Hepatocyte (in vitro differentiated cells): Measurements from ENCODE around the gene JDP2. TPM values are rescaled to one million over a fixed set of nuclear protein-coding genes. Genes with fewer than 3 reads are reported as not detected.

Experiments used
- DNase-seq: peaks from one replicate; pipeline ENCODE4 v3.0.0-alpha.2; 2016; ENCODE audit warnings: low spot score
- H2AFZ ChIP-seq: fragments of 200-600 bp; sonication (generic); 2 replicates; pipeline ENCODE4 v1.6.0; 2016; ENCODE audit warnings: antibody characterized with exemption, mild to moderate bottlenecking
- H3K27ac ChIP-seq: fragments of 200-600 bp; sonication (generic); 2 replicates; pipeline ENCODE4 v1.5.1; 2016; ENCODE audit warnings: mild to moderate bottlenecking
- H3K27me3 ChIP-seq: fragments of 200-600 bp; sonication (generic); 2 replicates; pipeline ENCODE4 v1.6.1; 2016
- H3K36me3 ChIP-seq: fragments of 200-600 bp; sonication (generic); replicated peaks from 2 replicates; pipeline ENCODE4 v1.5.1; 2016; ENCODE audit warnings: low read depth; ENCODE audit not compliant: insufficient read depth
- H3K4me1 ChIP-seq: fragments of 200-600 bp; sonication (generic); 2 replicates; pipeline ENCODE4 v1.5.1; 2016; ENCODE audit warnings: mild to moderate bottlenecking, moderate library complexity; ENCODE audit not compliant: insufficient read depth
- H3K4me2 ChIP-seq: fragments of 200-600 bp; sonication (generic); 2 replicates; pipeline ENCODE4 v1.6.0; 2016
- H3K4me3 ChIP-seq: fragments of 200-600 bp; sonication (generic); 2 replicates; pipeline ENCODE4 v1.5.1; 2016; ENCODE audit warnings: mild to moderate bottlenecking
- H3K79me2 ChIP-seq: fragments of 200-600 bp; sonication (generic); 2 replicates; pipeline ENCODE4 v1.6.0; 2017; ENCODE audit warnings: mild to moderate bottlenecking
- H3K9me2 ChIP-seq: fragments of 200-600 bp; sonication (generic); replicated peaks from 2 replicates; pipeline ENCODE4 v1.6.0; 2017; ENCODE audit warnings: mild to moderate bottlenecking; ENCODE audit not compliant: insufficient read depth
- H3K9me3 ChIP-seq: fragments of 200-600 bp; sonication (generic); 2 replicates; pipeline ENCODE4 v1.5.1; 2016; ENCODE audit warnings: low read depth, mild to moderate bottlenecking
- H4K20me1 ChIP-seq: fragments of 200-600 bp; sonication (generic); 2 replicates; pipeline ENCODE4 v1.6.0; 2016; ENCODE audit warnings: mild to moderate bottlenecking; ENCODE audit not compliant: insufficient read depth, poor library complexity, severe bottlenecking
- EZH2 ChIP-seq: fragments of 200-600 bp; sonication (generic); IDR thresholded peaks from 2 replicates; pipeline ENCODE4 v1.6.1; 2016; ENCODE audit warnings: antibody characterized with exemption, mild to moderate bottlenecking, borderline replicate concordance
- EZH2phosphoT487 ChIP-seq: fragments of 200-600 bp; sonication (generic); IDR thresholded peaks from one replicate; pipeline ENCODE4 v1.6.1; 2018; ENCODE audit warnings: antibody characterized with exemption, mild to moderate bottlenecking, low read depth, moderate library complexity; ENCODE audit not compliant: unreplicated experiment, severe bottlenecking
- WGBS: methylation state at CpG from one replicate; pipeline ENCODE4 v1.1.6; 2016; ENCODE audit warnings: low lambda C conversion rate; ENCODE audit errors: missing lambda C conversion rate; 5-methylcytosine and 5-hydroxymethylcytosine counted together
- polyA plus RNA-seq: library from polyadenylated mRNA; unstranded; fragments of >200 nt; fragmentation: Nextera tagmentation; extraction: Ambion mirVana; gene quantifications from 2 replicates; pipeline ENCODE4 v1.2.1, GENCODE V29; 2016
- total RNA-seq: library from RNA; depleted of rRNA; stranded (reverse); fragments of >200 nt; gene quantifications from 2 replicates; pipeline ENCODE4 v1.2.3, GENCODE V29; 2014
- TF ChIP-seq, protein P1 (sequence below): fragments of 200-600 bp; sonication (generic); IDR thresholded peaks from 2 replicates; pipeline ENCODE4 v1.5.1; 2016; ENCODE audit warnings: antibody characterized with exemption, mild to moderate bottlenecking; ENCODE audit not compliant: poor library complexity

Gene JDP2
- total and polyA plus RNA-seq, 2 experiments from 2014 or later, result 68.9 to 85.4 TPM

DNA sequence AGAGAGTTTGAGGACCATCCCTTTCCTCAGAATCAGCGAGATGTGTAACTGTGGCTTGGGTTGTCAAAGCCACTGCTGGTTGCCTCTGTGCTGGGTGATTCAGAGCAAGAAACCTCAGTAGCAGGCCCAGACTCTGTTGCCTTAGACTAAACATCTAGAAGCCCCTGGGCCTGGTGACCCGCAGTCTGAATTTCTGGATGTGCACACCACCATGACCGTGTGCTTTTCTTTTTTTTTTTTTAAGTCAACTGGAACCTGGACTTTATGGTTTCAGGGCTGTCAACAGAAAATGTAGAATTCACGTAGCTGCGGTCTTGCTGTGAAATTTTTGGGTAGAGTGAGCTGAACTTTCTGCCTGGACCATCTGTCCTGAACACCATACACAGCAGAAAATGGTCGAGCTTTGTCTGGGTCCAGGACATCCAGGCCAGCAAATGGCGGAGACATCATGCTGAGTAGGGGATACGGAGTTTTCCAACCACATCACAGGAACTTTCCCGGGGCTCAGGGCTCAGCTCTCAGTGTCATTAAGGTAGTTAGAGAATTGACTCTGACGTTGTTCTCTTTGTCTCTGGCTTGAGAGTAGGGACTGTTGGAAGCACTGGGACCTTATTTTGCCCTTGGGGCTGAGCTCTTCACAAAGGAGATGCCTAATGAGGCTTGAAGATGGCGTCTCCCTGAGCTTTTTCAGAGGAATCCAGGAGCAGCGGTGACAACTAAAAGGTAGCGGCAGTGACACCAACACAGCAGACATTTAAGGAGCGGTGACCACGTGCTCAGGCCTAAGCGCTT is 71.5 kb downstream of the JDP2 start:
- Histone ChIP-seq H4K20me1 (no peaks in the 10 kb centered on the region), H3K9me3 (no peaks in the 10 kb centered on the region), H3K79me2 (no peaks in the 10 kb centered on the region), H2AFZ (no peak overlapping the region), H3K4me2 (no peak overlapping the region), H3K4me3 (no peak overlapping the region), H3K27me3 (no peaks in the 10 kb centered on the region), H3K4me1 (no peaks in the 10 kb centered on the region), H3K36me3 (no peaks in the 10 kb centered on the region), H3K27ac (no peak overlapping the region), H3K9me2 (no peaks in the 10 kb centered on the region)
- DNase-seq, result no peak
- 93% methylated on average over 16 of the region's 16 CpGs for WGBS
- no peak for TF ChIP-seq EZH2
- TF ChIP-seq, protein P1, sequence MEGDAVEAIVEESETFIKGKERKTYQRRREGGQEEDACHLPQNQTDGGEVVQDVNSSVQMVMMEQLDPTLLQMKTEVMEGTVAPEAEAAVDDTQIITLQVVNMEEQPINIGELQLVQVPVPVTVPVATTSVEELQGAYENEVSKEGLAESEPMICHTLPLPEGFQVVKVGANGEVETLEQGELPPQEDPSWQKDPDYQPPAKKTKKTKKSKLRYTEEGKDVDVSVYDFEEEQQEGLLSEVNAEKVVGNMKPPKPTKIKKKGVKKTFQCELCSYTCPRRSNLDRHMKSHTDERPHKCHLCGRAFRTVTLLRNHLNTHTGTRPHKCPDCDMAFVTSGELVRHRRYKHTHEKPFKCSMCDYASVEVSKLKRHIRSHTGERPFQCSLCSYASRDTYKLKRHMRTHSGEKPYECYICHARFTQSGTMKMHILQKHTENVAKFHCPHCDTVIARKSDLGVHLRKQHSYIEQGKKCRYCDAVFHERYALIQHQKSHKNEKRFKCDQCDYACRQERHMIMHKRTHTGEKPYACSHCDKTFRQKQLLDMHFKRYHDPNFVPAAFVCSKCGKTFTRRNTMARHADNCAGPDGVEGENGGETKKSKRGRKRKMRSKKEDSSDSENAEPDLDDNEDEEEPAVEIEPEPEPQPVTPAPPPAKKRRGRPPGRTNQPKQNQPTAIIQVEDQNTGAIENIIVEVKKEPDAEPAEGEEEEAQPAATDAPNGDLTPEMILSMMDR, result no peak
- TF ChIP-seq EZH2phosphoT487, result no peak

DNA sequence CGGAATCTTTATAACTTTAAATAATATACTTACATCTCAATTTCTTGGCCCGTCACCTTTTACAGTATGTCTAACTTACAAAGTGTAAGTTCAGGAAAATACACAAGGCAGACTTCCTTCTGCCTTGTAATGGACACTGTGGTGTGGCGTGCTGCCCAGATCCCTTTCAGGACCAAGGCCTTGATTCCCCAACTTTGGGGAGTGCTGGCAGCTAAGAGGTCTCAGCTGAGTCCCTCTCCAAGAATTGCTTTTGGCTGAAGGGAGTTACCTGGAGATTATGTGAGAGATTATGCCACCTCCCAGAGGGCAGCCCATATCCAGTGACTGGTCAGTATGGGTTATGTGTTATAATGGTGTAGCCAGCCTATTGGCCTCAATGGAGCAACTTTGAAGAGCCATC is 73.3 kb downstream of the JDP2 start:
- no peak for DNase-seq
- Histone ChIP-seq H3K27ac (no peak overlapping the region), H3K27me3 (no peaks in the 10 kb centered on the region), H3K4me3 (no peak overlapping the region), H3K79me2 (no peaks in the 10 kb centered on the region), H3K4me1 (no peaks in the 10 kb centered on the region), H3K9me3 (no peaks in the 10 kb centered on the region), H3K4me2 (no peak overlapping the region), H3K9me2 (no peaks in the 10 kb centered on the region), H2AFZ (no peak overlapping the region), H3K36me3 (no peaks in the 10 kb centered on the region), H4K20me1 (no peaks in the 10 kb centered on the region)
- 84% methylated on average over 3 of the region's 3 CpGs for WGBS
- TF ChIP-seq EZH2 (no peak), EZH2phosphoT487 (no peak)
- TF ChIP-seq, protein P1, result no peak

DNA sequence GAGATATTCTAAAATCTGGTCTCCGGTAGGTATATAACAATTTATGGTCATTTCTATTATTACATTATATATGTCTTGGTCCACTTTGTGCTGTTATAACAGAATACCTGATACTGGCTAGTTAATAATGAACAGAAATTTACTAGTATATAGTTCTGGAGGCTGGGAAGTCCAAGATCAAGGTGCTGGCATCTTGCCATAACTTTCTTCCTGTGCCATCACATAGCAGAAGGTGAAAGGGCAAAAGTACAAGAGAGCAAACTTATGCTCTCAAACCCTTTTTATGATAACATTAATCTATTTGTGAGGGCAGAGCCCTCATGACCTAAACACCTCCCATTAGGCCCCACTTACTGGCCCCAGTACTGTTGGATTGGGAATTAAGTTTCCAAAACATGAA is 76.6 kb downstream of the JDP2 start:
- WGBS, result 93% methylated on average over 1 of the region's 1 CpG
- H3K27me3 ChIP-seq, result no peaks in the 10 kb centered on the region
- no peaks in the 10 kb centered on the region for H3K36me3 ChIP-seq
- no peak overlapping the region for H3K27ac ChIP-seq
- H3K9me3 ChIP-seq, result no peaks in the 10 kb centered on the region
- DNase-seq, result no peak
- H2AFZ ChIP-seq, result no peak overlapping the region
- TF ChIP-seq EZH2phosphoT487, result no peak
- TF ChIP-seq, protein P1, result no peak
- no peak for TF ChIP-seq EZH2
- no peaks in the 10 kb centered on the region for H3K79me2 ChIP-seq
- H4K20me1 ChIP-seq, result no peaks in the 10 kb centered on the region
- no peaks in the 10 kb centered on the region for H3K4me1 ChIP-seq
- H3K4me3 ChIP-seq, result no peak overlapping the region
- H3K4me2 ChIP-seq, result no peak overlapping the region
- no peaks in the 10 kb centered on the region for H3K9me2 ChIP-seq
